ENCODE results near the gene MRTO4. TPM values are rescaled to one million over a fixed set of nuclear protein-coding genes. Genes with fewer than 3 reads are reported as not detected.

MRTO4 gene
- total and polyA plus RNA-seq, 9 of the 15 experiments (the other 6 are each of a cell fraction or from before 2014, with no cell fraction given) = 62.0 to 173 (median 146) TPM

GRCh38 chr1:19251305-19252196 lies at the start of gene MRTO4, which contains the start of gene EMC1 (continued):
- TF ChIP-seq E2F5 (CRISPR knock-in tag; IDR thresholded peaks at IDR 0.05) = peak; percentile 40; the same call in 1 of the 2 replicates
- peak; percentile 83 for TF ChIP-seq GABPB1 (CRISPR knock-in tag; IDR thresholded peaks at IDR 0.05)
- TF ChIP-seq ATF3 (IDR thresholded peaks at IDR 0.05) = no peak
- TF ChIP-seq ATF3 (CRISPR knock-in tag; conservative IDR thresholded peaks at IDR 0.05) = no peak
- TF ChIP-seq LCOR (CRISPR knock-in tag; IDR thresholded peaks at IDR 0.05) = peak; percentile 92; the same call in 1 of the 2 replicates
- TF ChIP-seq NR3C1 (CRISPR knock-in tag; IDR thresholded peaks at IDR 0.05) = peak; percentile 90; the same call in 1 of the 2 replicates
- peak; percentile 49; the same call in 1 of the 2 replicates for TF ChIP-seq FOXJ2 (tag; IDR thresholded peaks at IDR 0.05)
- 0 out of 2 replicates have a peak, but pooled peaks have one; percentile 47 for TF ChIP-seq CGGBP1 (CRISPR knock-in tag; IDR thresholded peaks at IDR 0.05)
- TF ChIP-seq ZNF280B (CRISPR knock-in tag; IDR thresholded peaks at IDR 0.05) = no peak
- peak; percentile 24; the same call in 1 of the 2 replicates for TF ChIP-seq ETS1 (conservative IDR thresholded peaks at IDR 0.05; ENCODE audit: control insufficient read depth, low read depth, low read length)
- TF ChIP-seq ZNF384 (IDR thresholded peaks at IDR 0.05; ENCODE audit: low read depth, low read length) = 0 out of 2 replicates have a peak, but pooled peaks have one; percentile 47
- 0 out of 2 replicates have a peak, but pooled peaks have one; percentile 35 for TF ChIP-seq ELF1 (tag; IDR thresholded peaks at IDR 0.05)
- peak; percentile 58; the same call in 1 of the 2 replicates for TF ChIP-seq CBX1 (IDR thresholded peaks at IDR 0.05; ENCODE audit: low read depth)
- TF ChIP-seq YY1 (IDR thresholded peaks at IDR 0.05; ENCODE audit: borderline replicate concordance in 1 of 3, control insufficient read depth in 1 of 3, extremely low read depth in 1 of 3, insufficient read depth in 3 of 3, insufficient read length in 1 of 3, insufficient replicate concordance in 2 of 3, low read depth in 1 of 3, low read length in 2 of 3) = peak; percentile 89 to 98 (median 95)
- TF ChIP-seq FOXM1 (IDR thresholded peaks at IDR 0.05; ENCODE audit: low read depth) = no peak
- peak; percentile 78; the same call in 1 of the 2 replicates for TF ChIP-seq FOXM1 (CRISPR knock-in tag; IDR thresholded peaks at IDR 0.05; ENCODE audit: low read depth)

All from K562 (cell line).